ENCODE measurements around the gene SUSD4.
"Not testable (repeated sequence)": the region's sequence is repeated elsewhere in the genome, so short reads cannot be mapped to it uniquely, and the experiment has no call there.

The SUSD4 gene

DNA sequence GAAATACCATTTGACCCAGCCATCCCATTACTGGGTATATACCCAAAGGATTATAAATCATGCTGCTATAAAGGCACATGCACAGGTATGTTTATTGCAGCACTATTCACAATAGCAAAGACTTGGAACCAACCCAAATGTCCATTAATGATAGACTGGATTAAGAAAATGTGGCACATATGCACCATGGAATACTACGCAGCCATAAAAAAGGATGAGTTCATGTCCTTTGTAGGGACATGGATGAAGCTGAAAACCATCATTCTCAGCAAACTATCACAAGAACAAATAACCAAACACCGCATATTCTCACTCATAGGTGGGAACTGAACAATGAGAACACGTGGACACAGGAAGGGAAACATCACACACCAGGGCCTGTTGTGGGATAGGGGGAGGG, 80.3 kb downstream of the SUSD4 start:
- not testable (repeated sequence) for H3K4me2 ChIP-seq (ENCODE audit: low read length); H3K9ac ChIP-seq (ENCODE audit: low read depth, low read length); H3K4me1 ChIP-seq (ENCODE audit: control insufficient read depth, insufficient read depth, low read length); H3K9me3 ChIP-seq (replicated peaks; ENCODE audit: low read length); H3K27me3 ChIP-seq (ENCODE audit: control insufficient read depth, insufficient read depth, low read length); H3K36me3 ChIP-seq (ENCODE audit: insufficient read depth, low read length); H3K4me3 ChIP-seq (ENCODE audit: low read length)

DNA sequence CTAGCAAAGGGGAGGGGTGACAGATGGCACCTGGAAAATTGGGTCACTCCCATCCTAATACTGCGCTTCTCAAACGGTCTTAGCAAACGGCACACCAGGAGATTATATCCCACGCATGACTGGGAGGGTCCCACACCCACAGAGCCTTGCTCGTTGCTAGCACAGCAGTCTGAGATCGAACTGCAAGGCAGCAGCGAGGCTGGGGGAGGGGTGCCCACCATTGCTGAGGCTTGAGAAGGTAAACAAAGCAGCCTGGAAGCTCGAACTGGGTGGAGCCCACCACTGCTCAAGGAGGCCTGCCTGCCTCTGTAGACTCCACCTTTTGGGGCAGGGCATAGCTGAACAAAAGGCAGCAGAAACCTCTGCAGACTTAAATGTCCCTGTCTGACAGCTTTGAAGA, 85.7 kb downstream of the SUSD4 start:
- not testable (repeated sequence) for H3K4me2 ChIP-seq (ENCODE audit: low read length); H3K9me3 ChIP-seq (replicated peaks; ENCODE audit: low read length); H3K4me3 ChIP-seq (ENCODE audit: low read length); H3K4me1 ChIP-seq (ENCODE audit: control insufficient read depth, insufficient read depth, low read length); H3K27me3 ChIP-seq (ENCODE audit: control insufficient read depth, insufficient read depth, low read length); H3K36me3 ChIP-seq (ENCODE audit: insufficient read depth, low read length); H3K9ac ChIP-seq (ENCODE audit: low read depth, low read length)

DNA sequence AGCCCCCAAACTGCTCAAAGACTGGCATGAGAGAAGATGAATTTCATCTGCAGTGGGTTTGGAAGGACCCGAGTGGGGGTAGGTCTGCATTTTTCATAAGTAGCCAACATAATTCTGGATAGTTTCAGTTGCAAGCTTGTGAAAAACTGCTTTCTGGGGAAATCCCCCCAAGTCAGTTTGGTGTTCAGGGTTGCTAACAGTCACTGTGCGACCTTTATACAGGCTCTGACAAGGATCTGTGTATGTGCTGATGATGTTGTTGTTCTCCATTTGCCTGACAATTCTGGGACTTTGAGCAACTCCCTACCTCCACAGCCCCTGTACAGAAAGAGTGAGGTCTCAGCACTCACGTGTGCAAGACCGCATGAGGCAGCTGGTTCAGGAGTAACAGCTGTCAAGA, 87.9 kb downstream of the SUSD4 start:
- Histone ChIP-seq H3K27me3 (ENCODE audit: control insufficient read depth, insufficient read depth, low read length) (peaks cover 3% of the 10 kb centered on the region), H3K4me1 (ENCODE audit: control insufficient read depth, insufficient read depth, low read length) (no peaks in the 10 kb centered on the region), H3K36me3 (ENCODE audit: insufficient read depth, low read length) (no peaks in the 10 kb centered on the region)

DNA sequence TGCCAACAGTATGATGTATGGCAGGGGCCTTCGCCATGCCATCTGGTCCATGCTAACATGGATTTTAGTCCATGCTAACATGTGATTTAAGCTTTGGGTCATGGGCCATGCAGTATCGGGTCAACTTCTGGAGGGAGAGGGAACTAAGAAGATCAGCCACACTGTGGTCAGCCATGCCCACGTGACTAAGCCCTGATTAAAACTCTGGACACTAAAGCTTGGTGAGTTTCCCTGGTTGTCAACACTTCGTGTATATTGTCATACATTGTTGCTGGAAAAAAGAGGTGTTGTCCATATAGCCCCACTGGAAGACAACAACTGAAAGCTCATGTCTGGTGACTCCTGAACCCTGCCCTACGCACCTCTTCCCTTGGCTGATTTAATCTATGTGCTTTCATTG, 90.5 kb downstream of the SUSD4 start:
- Histone ChIP-seq H3K4me3 (ENCODE audit: low read length) (no peak overlapping the region), H3K36me3 (ENCODE audit: insufficient read depth, low read length) (no peaks in the 10 kb centered on the region), H3K9me3 (replicated peaks; ENCODE audit: low read length) (no peaks in the 10 kb centered on the region), H3K4me1 (ENCODE audit: control insufficient read depth, insufficient read depth, low read length) (no peaks in the 10 kb centered on the region), H3K4me2 (ENCODE audit: low read length) (no peak overlapping the region), H3K9ac (ENCODE audit: low read depth, low read length) (no peak overlapping the region), H3K27me3 (ENCODE audit: control insufficient read depth, insufficient read depth, low read length) (peaks cover 11% of the 10 kb centered on the region)

More for the DNA sequence above, 87.9 kb downstream of the SUSD4 start:
- Histone ChIP-seq H3K9ac (ENCODE audit: low read depth, low read length) (no peak overlapping the region), H3K4me3 (ENCODE audit: low read length) (no peak overlapping the region), H3K9me3 (replicated peaks; ENCODE audit: low read length) (no peaks in the 10 kb centered on the region), H3K4me2 (ENCODE audit: low read length) (no peak overlapping the region)

DNA sequence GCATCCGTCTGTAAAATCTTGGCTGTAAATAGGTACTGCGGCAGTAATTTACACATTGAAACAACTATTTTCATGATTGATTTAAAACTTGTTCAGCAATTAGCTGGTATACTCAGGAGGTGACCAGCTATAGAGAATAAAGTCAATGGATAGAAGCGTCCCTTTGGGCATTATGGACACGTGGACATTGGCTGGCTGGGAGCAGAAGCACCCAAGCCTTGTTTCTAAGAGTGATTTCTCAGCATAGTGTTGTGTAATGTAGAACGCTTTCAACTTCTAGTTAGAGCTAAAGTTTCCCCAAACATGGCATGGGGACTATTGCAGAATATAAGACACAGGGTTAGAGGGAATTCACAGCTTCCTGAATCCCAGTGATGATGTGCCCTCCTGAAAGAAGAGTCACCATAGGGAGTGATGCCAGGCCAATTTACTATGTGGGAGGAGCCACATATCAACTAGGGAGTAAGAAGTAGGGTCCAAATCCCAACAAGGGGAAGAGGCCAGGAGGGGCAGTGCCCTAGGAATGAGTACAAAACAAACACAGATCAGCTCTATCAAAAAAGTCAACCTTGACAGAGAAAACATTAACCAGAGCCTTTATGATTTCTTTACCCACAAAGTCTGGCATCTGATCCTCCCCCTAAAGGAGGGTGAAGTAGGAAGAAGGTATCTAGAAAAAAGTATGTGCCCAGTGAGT, 92.7 kb downstream of the SUSD4 start:
- H3K27me3 ChIP-seq (ENCODE audit: control insufficient read depth, insufficient read depth, low read length): peaks cover 23% of the 10 kb centered on the region
- no peaks in the 10 kb centered on the region for H3K4me1 ChIP-seq (ENCODE audit: control insufficient read depth, insufficient read depth, low read length)
- no peak overlapping the region for H3K4me2 ChIP-seq (ENCODE audit: low read length)
- no peaks in the 10 kb centered on the region for H3K36me3 ChIP-seq (ENCODE audit: insufficient read depth, low read length)
- H3K9ac ChIP-seq (ENCODE audit: low read depth, low read length): no peak overlapping the region
- no peak overlapping the region for H3K4me3 ChIP-seq (ENCODE audit: low read length)
- no peaks in the 10 kb centered on the region for H3K9me3 ChIP-seq (replicated peaks; ENCODE audit: low read length)

- no peaks in the 10 kb centered on the region for H3K4me1 ChIP-seq (ENCODE audit: control insufficient read depth, insufficient read depth, low read length)
- H3K9ac ChIP-seq (ENCODE audit: low read depth, low read length): no peak overlapping the region
- H3K9me3 ChIP-seq (replicated peaks; ENCODE audit: low read length): no peaks in the 10 kb centered on the region
- no peaks in the 10 kb centered on the region for H3K36me3 ChIP-seq (ENCODE audit: insufficient read depth, low read length)
- peaks cover 28% of the 10 kb centered on the region for H3K27me3 ChIP-seq (ENCODE audit: control insufficient read depth, insufficient read depth, low read length)
- H3K4me3 ChIP-seq (ENCODE audit: low read length): no peak overlapping the region
- H3K4me2 ChIP-seq (ENCODE audit: low read length): no peak overlapping the region
These were observed 93.8 kb downstream of the SUSD4 start for GRCh38 chr1:223270155-223270554.

DNA sequence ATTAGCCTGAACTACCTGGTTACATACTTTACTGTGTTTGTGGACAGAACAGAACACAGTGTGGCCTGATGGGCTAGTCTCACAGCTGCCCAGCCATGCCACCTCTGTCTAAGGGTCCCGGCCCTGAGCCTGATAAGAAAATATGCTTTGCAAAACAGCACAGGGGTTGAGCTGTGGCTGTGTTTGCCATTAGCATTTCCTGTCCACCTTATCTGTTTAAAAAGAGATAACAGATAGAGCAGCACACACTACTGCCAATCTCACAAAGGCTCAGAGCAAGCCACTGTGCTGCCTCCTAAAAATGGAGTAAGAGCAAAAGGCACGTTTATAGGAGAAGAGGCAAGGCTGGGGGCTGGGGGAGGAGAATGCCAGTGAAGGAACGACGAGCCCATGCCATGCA, 95.0 kb downstream of the SUSD4 start:
- Histone ChIP-seq H3K4me2 (ENCODE audit: low read length) (no peak overlapping the region), H3K9ac (ENCODE audit: low read depth, low read length) (no peak overlapping the region), H3K4me1 (ENCODE audit: control insufficient read depth, insufficient read depth, low read length) (no peaks in the 10 kb centered on the region), H3K36me3 (ENCODE audit: insufficient read depth, low read length) (no peaks in the 10 kb centered on the region), H3K9me3 (replicated peaks; ENCODE audit: low read length) (no peaks in the 10 kb centered on the region), H3K4me3 (ENCODE audit: low read length) (no peak overlapping the region), H3K27me3 (ENCODE audit: control insufficient read depth, insufficient read depth, low read length) (peaks cover 37% of the 10 kb centered on the region)

GRCh38 chr1:223266632-223267172, 97.3 kb downstream of the SUSD4 start:
- no peak overlapping the region for H3K9ac ChIP-seq (ENCODE audit: low read depth, low read length)
- peaks cover 41% of the 10 kb centered on the region for H3K27me3 ChIP-seq (ENCODE audit: control insufficient read depth, insufficient read depth, low read length)
- no peak overlapping the region for H3K4me2 ChIP-seq (ENCODE audit: low read length)
- H3K36me3 ChIP-seq (ENCODE audit: insufficient read depth, low read length): no peaks in the 10 kb centered on the region
- H3K4me3 ChIP-seq (ENCODE audit: low read length): no peak overlapping the region
- H3K9me3 ChIP-seq (replicated peaks; ENCODE audit: low read length): no peaks in the 10 kb centered on the region
- no peaks in the 10 kb centered on the region for H3K4me1 ChIP-seq (ENCODE audit: control insufficient read depth, insufficient read depth, low read length)

GRCh38 chr1:223264983-223265908, 98.7 kb downstream of the SUSD4 start:
- Histone ChIP-seq H3K9me3 (replicated peaks; ENCODE audit: low read length) (no peaks in the 10 kb centered on the region), H3K4me2 (ENCODE audit: low read length) (no peak overlapping the region), H3K4me3 (ENCODE audit: low read length) (no peak overlapping the region), H3K9ac (ENCODE audit: low read depth, low read length) (no peak overlapping the region), H3K27me3 (ENCODE audit: control insufficient read depth, insufficient read depth, low read length) (peaks cover 40% of the 10 kb centered on the region), H3K4me1 (ENCODE audit: control insufficient read depth, insufficient read depth, low read length) (no peaks in the 10 kb centered on the region), H3K36me3 (ENCODE audit: insufficient read depth, low read length) (no peaks in the 10 kb centered on the region)

- Histone ChIP-seq H3K4me2 (ENCODE audit: low read length) (no peak overlapping the region), H3K9ac (ENCODE audit: low read depth, low read length) (no peak overlapping the region), H3K4me3 (ENCODE audit: low read length) (no peak overlapping the region), H3K27me3 (ENCODE audit: control insufficient read depth, insufficient read depth, low read length) (peaks cover 36% of the 10 kb centered on the region), H3K9me3 (replicated peaks; ENCODE audit: low read length) (no peaks in the 10 kb centered on the region), H3K36me3 (ENCODE audit: insufficient read depth, low read length) (no peaks in the 10 kb centered on the region), H3K4me1 (ENCODE audit: control insufficient read depth, insufficient read depth, low read length) (no peaks in the 10 kb centered on the region)
These were observed 99.4 kb downstream of the SUSD4 start for GRCh38 chr1:223264529-223264928.

DNA sequence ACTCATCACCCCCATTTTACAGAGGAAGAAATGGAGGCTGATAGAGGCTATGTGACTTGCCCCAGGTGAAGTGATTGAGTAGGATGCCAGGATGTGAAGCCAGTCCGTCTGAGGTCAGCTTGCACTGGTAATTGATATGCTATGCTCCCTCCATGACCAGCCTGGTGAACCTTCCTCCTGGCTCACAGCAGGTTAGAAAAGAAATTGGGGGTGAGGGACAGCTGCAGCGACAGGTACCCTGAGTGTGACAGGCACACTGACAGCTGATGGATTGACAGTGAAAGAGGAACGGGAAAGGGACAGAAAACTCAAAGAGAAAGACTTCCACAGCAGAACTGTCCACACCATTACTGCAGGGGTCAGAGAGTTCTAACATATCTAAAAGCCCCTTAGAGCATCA, 102.1 kb downstream of the SUSD4 start:
- Histone ChIP-seq H3K27me3 (ENCODE audit: control insufficient read depth, insufficient read depth, low read length) (peaks cover 27% of the 10 kb centered on the region), H3K4me3 (ENCODE audit: low read length) (no peak overlapping the region), H3K9ac (ENCODE audit: low read depth, low read length) (no peak overlapping the region), H3K4me2 (ENCODE audit: low read length) (no peak overlapping the region), H3K36me3 (ENCODE audit: insufficient read depth, low read length) (no peaks in the 10 kb centered on the region), H3K9me3 (replicated peaks; ENCODE audit: low read length) (no peaks in the 10 kb centered on the region), H3K4me1 (ENCODE audit: control insufficient read depth, insufficient read depth, low read length) (no peaks in the 10 kb centered on the region)
